Mesenchymal stem cell (in vitro differentiated cells and primary cell): Measurements from ENCODE around the gene OR6C68. TPM values are rescaled to one million over a fixed set of nuclear protein-coding genes. Genes with fewer than 3 reads are reported as not detected.

Source experiments
- DNase-seq: peaks from one replicate; pipeline ENCODE4 v3.0.0-alpha.2; 2013
- H2AFZ ChIP-seq: one replicate; pipeline ENCODE4 v1.6.1; 2013; ENCODE audit warnings: low read depth, mild to moderate bottlenecking, control low read depth, inconsistent platforms, low read length, moderate library complexity
- H2AK5ac ChIP-seq: 2 replicates; pipeline ENCODE4 v1.6.1; 2013; ENCODE audit warnings: low read length, moderate library complexity, mild to moderate bottlenecking, inconsistent platforms; ENCODE audit not compliant: severe bottlenecking
- H2BK120ac ChIP-seq: one replicate; pipeline ENCODE4 v1.6.1; 2013; ENCODE audit warnings: low read depth, mild to moderate bottlenecking, inconsistent platforms, low read length, moderate library complexity
- H2BK12ac ChIP-seq, 2 experiments: one replicate each; pipeline ENCODE4 v1.6.1; 2013; ENCODE audit warnings: inconsistent platforms in 2 of 2, low read length in 2 of 2, mild to moderate bottlenecking in 2 of 2, moderate library complexity in 2 of 2, control low read depth in 1 of 2
- H2BK15ac ChIP-seq: one replicate; pipeline ENCODE4 v1.6.1; 2013; ENCODE audit warnings: mild to moderate bottlenecking, low read depth, inconsistent platforms; ENCODE audit not compliant: poor library complexity, severe bottlenecking
- H2BK5ac ChIP-seq: 2 replicates; pipeline ENCODE4 v1.6.1; 2013; ENCODE audit warnings: low read depth, mild to moderate bottlenecking, low read length, control low read depth, inconsistent platforms; ENCODE audit not compliant: poor library complexity, severe bottlenecking
- H3K14ac ChIP-seq, 2 experiments: one replicate each; pipeline ENCODE4 v1.6.1; 2013; ENCODE audit warnings: inconsistent platforms in 2 of 2, low read length in 2 of 2, control low read depth in 1 of 2, mild to moderate bottlenecking in 1 of 2, moderate library complexity in 1 of 2
- H3K18ac ChIP-seq, 2 experiments: one replicate each; pipeline ENCODE4 v1.6.1; 2013; ENCODE audit warnings: inconsistent platforms in 2 of 2, low read length in 2 of 2, control low read depth in 1 of 2, low read depth in 1 of 2, mild to moderate bottlenecking in 1 of 2
- H3K23ac ChIP-seq, 2 experiments: one replicate each; pipeline ENCODE4 v1.6.1; 2013; ENCODE audit warnings: inconsistent platforms in 2 of 2, low read length in 2 of 2, mild to moderate bottlenecking in 2 of 2, moderate library complexity in 2 of 2, control low read depth in 1 of 2
- H3K27ac ChIP-seq: 2 replicates; pipeline ENCODE4 v1.5.1; 2013; ENCODE audit warnings: mild to moderate bottlenecking, moderate library complexity, low read length, control low read depth, inconsistent platforms; ENCODE audit not compliant: poor library complexity, severe bottlenecking
- H3K27me3 ChIP-seq, 2 experiments: 2 replicates each; pipeline versions ENCODE4 v1.6.1 to v1.7.0; 2013; ENCODE audit warnings: low read length in 2 of 2, mild to moderate bottlenecking in 2 of 2, moderate library complexity in 2 of 2, control low read depth in 1 of 2, inconsistent platforms in 1 of 2; ENCODE audit not compliant: control insufficient read depth in 1 of 2, insufficient read depth in 1 of 2
- H3K36me3 ChIP-seq, 2 experiments: 2 replicates each; pipeline versions ENCODE4 v1.6.1 to v1.7.0; 2013; ENCODE audit warnings: low read length in 2 of 2, control low read depth in 1 of 2, inconsistent platforms in 1 of 2, low read depth in 1 of 2, mild to moderate bottlenecking in 1 of 2; ENCODE audit not compliant: insufficient read depth in 2 of 2, control insufficient read depth in 1 of 2
- H3K4ac ChIP-seq, 2 experiments: one replicate each; pipeline ENCODE4 v1.6.1; 2013; ENCODE audit warnings: inconsistent platforms in 2 of 2, low read length in 2 of 2, mild to moderate bottlenecking in 2 of 2, moderate library complexity in 2 of 2, control low read depth in 1 of 2, low read depth in 1 of 2
- H3K4me1 ChIP-seq: 2 replicates; pipeline ENCODE4 v1.6.1; 2013; ENCODE audit warnings: low read depth, low read length, control low read depth; ENCODE audit not compliant: control insufficient read depth, insufficient read depth
- H3K4me2 ChIP-seq: 2 replicates; pipeline ENCODE4 v1.6.1; 2013; ENCODE audit warnings: low read length, mild to moderate bottlenecking, inconsistent platforms; ENCODE audit not compliant: poor library complexity, severe bottlenecking
- H3K4me3 ChIP-seq, 2 experiments: 2 replicates each; pipeline versions ENCODE4 v1.5.1 to v1.7.0; 2013; ENCODE audit warnings: low read length in 2 of 2, mild to moderate bottlenecking in 2 of 2, control low read depth in 1 of 2, low read depth in 1 of 2; ENCODE audit not compliant: insufficient read depth in 1 of 2
- H3K79me1 ChIP-seq: replicated peaks from 2 replicates; pipeline ENCODE4 v1.6.1; 2013; ENCODE audit warnings: mild to moderate bottlenecking, control low read depth, low read length, inconsistent platforms; ENCODE audit not compliant: poor library complexity, severe bottlenecking
- H3K9ac ChIP-seq: 2 replicates; pipeline ENCODE4 v1.7.0; 2013; ENCODE audit warnings: mild to moderate bottlenecking, low read length, moderate library complexity
- H3K9me3 ChIP-seq: 2 replicates; pipeline ENCODE4 v1.7.0; 2013; ENCODE audit warnings: mild to moderate bottlenecking, low read length; ENCODE audit not compliant: control insufficient read depth
- H4K8ac ChIP-seq: one replicate; pipeline ENCODE4 v1.6.1; 2013; ENCODE audit warnings: inconsistent platforms, mild to moderate bottlenecking, low read length, moderate library complexity
- H4K91ac ChIP-seq: one replicate; pipeline ENCODE4 v1.6.1; 2013; ENCODE audit warnings: mild to moderate bottlenecking, low read length, inconsistent platforms
- WGBS: methylation state at CpG from one replicate; pipeline ENCODE4 v1.1.7; 2013; ENCODE audit warnings: mixed read lengths; 5-methylcytosine and 5-hydroxymethylcytosine counted together
- polyA plus RNA-seq, 2 experiments: library from polyadenylated mRNA; stranded (reverse); fragments of 200-250 nt; gene quantifications; one replicate each; pipeline ENCODE4 v1.2.3, GENCODE V29; 2013

The OR6C68 gene
- polyA plus RNA-seq (2013, experiment 1 of 2): not detected
- not detected for polyA plus RNA-seq (2013, experiment 2 of 2)

GRCh38 chr12:55492078-55492477 lies at the start of gene OR6C68:
Gene OR6C68 (plus strand): TSS chr12:55492378. CDS start chr12:55492378, 0 bp downstream.
- Histone ChIP-seq H3K79me1 (no peaks in the 10 kb centered on the region), H2BK5ac (no peak within 1 kb of the TSS), H2BK15ac (no peak within 1 kb of the TSS), H3K4ac (no peak within 1 kb of the TSS), H3K9ac (no peak within 1 kb of the TSS), H3K4me3 (no peak within 1 kb of the TSS), H2BK12ac (no peak within 1 kb of the TSS), H3K27ac (no peak within 1 kb of the TSS), H3K23ac (no peak within 1 kb of the TSS), H4K8ac (no peak within 1 kb of the TSS), H3K36me3 (no peaks in the 10 kb centered on the region), H3K18ac (no peak within 1 kb of the TSS), H3K4me1 (no peaks in the 10 kb centered on the region), H4K91ac (no peak within 1 kb of the TSS), H3K4me2 (no peak within 1 kb of the TSS), H2AK5ac (no peak within 1 kb of the TSS), H2BK120ac (no peak within 1 kb of the TSS), H3K27me3 (no peaks in the 10 kb centered on the region), H3K9me3 (no peaks in the 10 kb centered on the region), H3K14ac (no peak within 1 kb of the TSS), H2AFZ (no peak within 1 kb of the TSS)
- WGBS: no CpG with 5 or more reads among the region's 2 CpGs
- DNase-seq: no peak

- Histone ChIP-seq H4K91ac (no peak within 1 kb of the TSS), H3K4me2 (no peak within 1 kb of the TSS), H3K4me3 (no peak within 1 kb of the TSS), H3K27me3 (no peaks in the 10 kb centered on the region), H3K9me3 (no peaks in the 10 kb centered on the region), H4K8ac (no peak within 1 kb of the TSS), H2AFZ (no peak within 1 kb of the TSS), H2BK12ac (no peak within 1 kb of the TSS), H2BK5ac (no peak within 1 kb of the TSS), H3K27ac (no peak within 1 kb of the TSS), H2AK5ac (no peak within 1 kb of the TSS), H2BK15ac (no peak within 1 kb of the TSS), H3K23ac (no peak within 1 kb of the TSS), H3K9ac (no peak within 1 kb of the TSS), H3K18ac (no peak within 1 kb of the TSS), H3K14ac (no peak within 1 kb of the TSS), H3K79me1 (no peaks in the 10 kb centered on the region), H3K36me3 (no peaks in the 10 kb centered on the region), H3K4ac (no peak within 1 kb of the TSS), H2BK120ac (no peak within 1 kb of the TSS), H3K4me1 (no peaks in the 10 kb centered on the region)
- DNase-seq: no peak
- WGBS: no CpG with 5 or more reads among the region's 2 CpGs
Observed at GRCh38 chr12:55443776-55444175, 48.4 kb upstream of the OR6C68 start, which contains the start of gene OR6C2. Gene OR6C2 (plus strand): TSS chr12:55444076. CDS start chr12:55452214, 8,138 bp downstream.

GRCh38 chr12:55445357-55445756 lies 46.8 kb upstream of the OR6C68 start:
- no peaks in the 10 kb centered on the region for H3K27me3 ChIP-seq
- no peak overlapping the region for H3K14ac ChIP-seq
- H2BK15ac ChIP-seq: no peak overlapping the region
- no CpG with 5 or more reads among the region's 1 CpG for WGBS
- no peak overlapping the region for H3K4me2 ChIP-seq
- H3K4ac ChIP-seq: no peak overlapping the region
- no peak overlapping the region for H2AFZ ChIP-seq
- no peaks in the 10 kb centered on the region for H3K79me1 ChIP-seq
- no peaks in the 10 kb centered on the region for H3K4me1 ChIP-seq
- no peak overlapping the region for H2AK5ac ChIP-seq
- H3K18ac ChIP-seq: no peak overlapping the region
- no peak overlapping the region for H3K9ac ChIP-seq
- H2BK12ac ChIP-seq: no peak overlapping the region
- H3K23ac ChIP-seq: no peak overlapping the region
- no peak overlapping the region for H4K8ac ChIP-seq
- H3K36me3 ChIP-seq: no peaks in the 10 kb centered on the region
- H3K27ac ChIP-seq: no peak overlapping the region
- no peak overlapping the region for H2BK5ac ChIP-seq
- DNase-seq: no peak
- H4K91ac ChIP-seq: no peak overlapping the region
- H3K9me3 ChIP-seq: no peaks in the 10 kb centered on the region
- H3K4me3 ChIP-seq: no peak overlapping the region
- no peak overlapping the region for H2BK120ac ChIP-seq

- Histone ChIP-seq H3K9ac (no peak overlapping the region), H3K27ac (no peak overlapping the region), H3K23ac (no peak overlapping the region), H3K4me2 (no peak overlapping the region), H4K91ac (no peak overlapping the region), H2AFZ (no peak overlapping the region), H3K36me3 (no peaks in the 10 kb centered on the region), H2BK12ac (no peak overlapping the region), H2BK5ac (no peak overlapping the region), H3K27me3 (no peaks in the 10 kb centered on the region), H2BK120ac (no peak overlapping the region), H3K4ac (no peak overlapping the region), H3K79me1 (no peaks in the 10 kb centered on the region), H4K8ac (no peak overlapping the region), H3K14ac (no peak overlapping the region), H2AK5ac (no peak overlapping the region), H3K9me3 (no peaks in the 10 kb centered on the region), H2BK15ac (no peak overlapping the region), H3K18ac (no peak overlapping the region), H3K4me3 (no peak overlapping the region), H3K4me1 (no peaks in the 10 kb centered on the region)
- WGBS: 91% methylated on average over 5 of the region's 5 CpGs
- DNase-seq: no peak
Observed at GRCh38 chr12:55446326-55446725, 45.9 kb upstream of the OR6C68 start.
